ENCODE results near the gene WDR5. TPM values are rescaled to one million over a fixed set of nuclear protein-coding genes. Genes with fewer than 3 reads are reported as not detected.

The WDR5 gene
- total and polyA plus RNA-seq, 2 experiments from 2014 or later, result 21.0 to 27.3 TPM

DNA sequence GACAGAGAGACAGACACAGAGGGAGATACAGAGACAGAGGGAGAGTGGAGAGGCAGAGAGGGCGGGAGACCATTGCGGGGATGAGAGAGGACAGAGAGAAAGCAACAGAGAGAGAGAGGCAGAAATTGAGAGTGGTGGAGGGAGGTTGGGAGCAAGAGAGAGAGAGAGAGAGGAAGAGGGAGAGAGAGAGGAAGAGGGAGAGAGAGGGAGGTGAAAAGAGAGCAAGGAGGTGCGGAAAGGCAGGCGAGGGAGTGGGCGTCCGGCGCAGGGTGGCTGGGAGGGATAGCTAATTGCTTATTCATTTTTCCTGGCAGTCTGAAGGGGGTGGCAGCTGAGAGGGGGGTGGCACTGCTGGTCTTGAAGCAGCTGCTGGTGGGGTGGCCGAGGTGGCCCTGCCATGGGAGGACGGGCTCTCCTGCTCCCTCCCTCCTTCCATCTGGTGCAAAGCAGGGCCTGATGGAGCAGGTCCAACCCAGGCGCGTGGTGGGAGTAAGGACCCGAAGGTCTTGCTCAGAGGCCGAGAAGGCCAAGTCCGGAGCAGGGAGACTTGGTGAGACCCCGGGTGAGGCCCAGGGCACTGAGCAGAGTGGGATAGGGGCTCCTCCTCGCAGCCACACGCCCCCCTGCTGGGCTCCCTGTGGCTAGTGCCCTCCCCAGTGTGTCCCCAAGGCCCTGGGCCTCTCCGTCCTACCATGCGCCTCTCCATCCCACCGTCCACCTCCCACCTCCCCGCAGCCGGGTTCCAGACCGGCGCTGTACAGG lies 53.8 kb downstream of the WDR5 start:
- TF ChIP-seq, protein P1, sequence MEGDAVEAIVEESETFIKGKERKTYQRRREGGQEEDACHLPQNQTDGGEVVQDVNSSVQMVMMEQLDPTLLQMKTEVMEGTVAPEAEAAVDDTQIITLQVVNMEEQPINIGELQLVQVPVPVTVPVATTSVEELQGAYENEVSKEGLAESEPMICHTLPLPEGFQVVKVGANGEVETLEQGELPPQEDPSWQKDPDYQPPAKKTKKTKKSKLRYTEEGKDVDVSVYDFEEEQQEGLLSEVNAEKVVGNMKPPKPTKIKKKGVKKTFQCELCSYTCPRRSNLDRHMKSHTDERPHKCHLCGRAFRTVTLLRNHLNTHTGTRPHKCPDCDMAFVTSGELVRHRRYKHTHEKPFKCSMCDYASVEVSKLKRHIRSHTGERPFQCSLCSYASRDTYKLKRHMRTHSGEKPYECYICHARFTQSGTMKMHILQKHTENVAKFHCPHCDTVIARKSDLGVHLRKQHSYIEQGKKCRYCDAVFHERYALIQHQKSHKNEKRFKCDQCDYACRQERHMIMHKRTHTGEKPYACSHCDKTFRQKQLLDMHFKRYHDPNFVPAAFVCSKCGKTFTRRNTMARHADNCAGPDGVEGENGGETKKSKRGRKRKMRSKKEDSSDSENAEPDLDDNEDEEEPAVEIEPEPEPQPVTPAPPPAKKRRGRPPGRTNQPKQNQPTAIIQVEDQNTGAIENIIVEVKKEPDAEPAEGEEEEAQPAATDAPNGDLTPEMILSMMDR (IDR thresholded peaks at IDR 0.05; ENCODE audit: low read depth, low read length), result no peak
- no peaks in the 10 kb centered on the region for H3K9me3 ChIP-seq (ENCODE audit: low read depth)
- DNase-seq (ENCODE audit: low read depth in 1 of 2, low spot score in 1 of 2), result no peak
- H3K36me3 ChIP-seq, result no peaks in the 10 kb centered on the region
- H3K27me3 ChIP-seq, result no peaks in the 10 kb centered on the region
- H3K4me3 ChIP-seq, result no peak overlapping the region
- H3K27ac ChIP-seq, result no peak overlapping the region
- peaks cover 20% of the 10 kb centered on the region for H3K4me1 ChIP-seq (ENCODE audit: low read depth)

DNA sequence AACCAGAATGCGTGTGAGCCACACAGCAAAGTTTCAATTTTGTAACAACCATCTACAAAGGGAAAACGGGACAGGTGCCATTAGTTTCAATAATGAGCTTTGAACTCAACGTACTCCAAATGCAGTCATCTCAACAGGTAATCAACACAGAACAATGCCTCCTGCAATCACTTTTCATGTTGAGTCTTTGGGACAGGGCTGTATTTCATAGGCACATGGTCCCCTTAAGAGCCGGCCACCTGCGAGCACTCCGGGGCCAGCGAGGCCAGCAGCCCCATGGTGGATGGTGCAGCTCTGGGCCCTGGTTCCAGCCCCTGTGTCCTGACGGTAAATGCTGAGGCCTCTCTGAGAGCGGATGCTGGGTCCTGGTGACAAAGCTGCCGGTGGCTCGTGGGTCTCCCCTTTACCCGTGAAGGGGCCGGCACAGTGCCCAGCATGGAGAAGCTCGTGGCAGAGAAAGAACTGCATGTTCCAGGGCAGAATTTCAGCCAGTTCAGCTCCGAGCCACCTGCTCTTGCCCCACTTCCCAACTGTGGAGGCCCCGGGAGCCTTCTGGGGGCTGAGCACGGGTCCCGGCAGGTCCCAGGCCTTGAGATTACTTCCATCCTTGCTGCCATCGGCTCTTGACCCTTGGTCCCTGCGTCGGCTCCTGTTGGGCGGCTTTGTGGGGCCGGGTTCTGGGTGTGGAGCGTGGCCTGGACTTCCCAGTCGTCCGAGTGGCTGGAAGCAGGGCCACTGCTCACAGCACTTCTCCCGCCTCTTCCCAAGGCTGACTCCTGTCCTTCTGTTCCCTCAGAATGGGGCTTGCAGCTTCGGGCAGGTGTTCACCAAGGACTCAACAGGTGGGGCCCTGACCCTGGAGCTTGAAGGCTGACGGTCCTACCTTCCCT lies 54.6 kb downstream of the WDR5 start:
- no peak for DNase-seq (ENCODE audit: low read depth in 1 of 2, low spot score in 1 of 2)
- Histone ChIP-seq H3K4me3 (no peak overlapping the region), H3K27ac (no peak overlapping the region), H3K4me1 (ENCODE audit: low read depth) (peaks cover 20% of the 10 kb centered on the region), H3K36me3 (no peaks in the 10 kb centered on the region), H3K27me3 (no peaks in the 10 kb centered on the region), H3K9me3 (ENCODE audit: low read depth) (no peaks in the 10 kb centered on the region)
- TF ChIP-seq, protein P1 (IDR thresholded peaks at IDR 0.05; ENCODE audit: low read depth, low read length), result no peak

- Histone ChIP-seq H3K36me3 (no peaks in the 10 kb centered on the region), H3K9me3 (ENCODE audit: low read depth) (no peaks in the 10 kb centered on the region), H3K27me3 (no peaks in the 10 kb centered on the region), H3K27ac (no peak overlapping the region), H3K4me3 (no peak overlapping the region), H3K4me1 (ENCODE audit: low read depth) (peaks cover 20% of the 10 kb centered on the region)
- TF ChIP-seq, protein P1 (IDR thresholded peaks at IDR 0.05; ENCODE audit: low read depth, low read length), result no peak
- no peak for DNase-seq (ENCODE audit: low read depth in 1 of 2, low spot score in 1 of 2)
Measured at GRCh38 chr9:134191455-134192209, 55.8 kb downstream of the WDR5 start.

DNA sequence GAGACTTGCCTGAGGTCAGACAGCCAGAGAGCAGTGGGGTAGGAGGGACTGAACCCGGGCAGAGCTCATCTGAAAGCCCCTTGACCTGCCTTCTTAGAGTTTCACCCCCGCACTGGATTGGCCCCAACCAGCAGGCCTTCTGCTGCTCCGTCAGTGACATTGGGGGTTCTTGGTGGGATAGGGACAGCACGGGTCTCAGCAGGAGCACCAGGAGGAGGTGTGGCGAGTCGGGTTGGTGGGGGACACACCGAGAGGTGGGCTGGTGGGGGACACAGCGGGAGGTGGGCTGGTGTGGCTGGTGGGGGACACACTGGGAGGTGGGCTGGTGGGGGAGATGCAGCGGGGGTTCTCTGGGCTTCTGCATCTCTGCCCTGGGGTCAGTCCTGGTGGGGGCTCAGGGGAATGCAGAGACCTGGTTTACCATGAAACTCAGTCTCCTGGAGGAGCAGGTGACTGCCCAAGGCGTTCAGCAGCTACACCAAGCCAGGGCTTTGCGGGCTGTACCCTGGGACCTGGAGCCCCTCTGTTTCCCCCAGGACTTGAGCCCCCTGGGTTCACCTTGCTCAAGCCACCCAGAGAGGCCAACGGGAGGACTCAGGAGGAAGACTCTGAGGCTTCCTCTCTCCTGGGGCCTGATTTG lies 56.5 kb downstream of the WDR5 start:
- no peak overlapping the region for H3K4me3 ChIP-seq
- no peaks in the 10 kb centered on the region for H3K27me3 ChIP-seq
- H3K36me3 ChIP-seq, result no peaks in the 10 kb centered on the region
- H3K4me1 ChIP-seq (ENCODE audit: low read depth), result peaks cover 20% of the 10 kb centered on the region
- no peaks in the 10 kb centered on the region for H3K9me3 ChIP-seq (ENCODE audit: low read depth)
- no peak overlapping the region for H3K27ac ChIP-seq
- TF ChIP-seq, protein P1 (IDR thresholded peaks at IDR 0.05; ENCODE audit: low read depth, low read length), result no peak
- no peak for DNase-seq (ENCODE audit: low read depth in 1 of 2, low spot score in 1 of 2)

Data from cardiac muscle cell (in vitro differentiated cells and primary cell).